DND-41 (cell line): ENCODE results near the gene PLPP6.

Experiments
- EZH2 ChIP-seq: IDR thresholded peaks from 3 replicates; pipeline ENCODE4 v1.6.1; 2012; ENCODE audit warnings: borderline replicate concordance, low read depth, mild to moderate bottlenecking, moderate library complexity, low read length, inconsistent platforms; ENCODE audit not compliant: severe bottlenecking
- TF ChIP-seq, protein P1 (sequence below): IDR thresholded peaks from 2 replicates; pipeline ENCODE4 v1.5.1; 2012; ENCODE audit warnings: borderline replicate concordance, low read length, moderate library complexity, mild to moderate bottlenecking; ENCODE audit not compliant: poor library complexity, severe bottlenecking; ENCODE audit errors: extremely low read depth

DNA sequence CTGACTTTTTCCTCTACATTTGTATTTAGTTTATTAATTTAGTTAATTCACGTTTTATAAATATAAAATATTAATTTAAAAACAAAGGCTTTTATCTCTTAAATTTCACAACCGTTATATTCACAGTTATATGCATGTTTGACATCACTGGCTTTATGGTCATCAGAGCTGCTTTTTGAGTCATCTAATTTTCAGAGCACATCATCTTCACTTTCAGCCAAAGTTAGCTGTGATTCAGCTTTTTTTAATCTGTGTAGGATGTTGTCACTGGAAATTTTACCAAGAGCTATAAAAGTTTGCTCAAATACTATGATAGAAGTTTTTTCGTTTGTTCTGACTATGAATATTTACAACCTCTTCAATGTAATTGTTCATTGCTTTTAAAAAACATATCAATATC lies 29.7 kb downstream of the PLPP6 start:
- TF ChIP-seq, protein P1, sequence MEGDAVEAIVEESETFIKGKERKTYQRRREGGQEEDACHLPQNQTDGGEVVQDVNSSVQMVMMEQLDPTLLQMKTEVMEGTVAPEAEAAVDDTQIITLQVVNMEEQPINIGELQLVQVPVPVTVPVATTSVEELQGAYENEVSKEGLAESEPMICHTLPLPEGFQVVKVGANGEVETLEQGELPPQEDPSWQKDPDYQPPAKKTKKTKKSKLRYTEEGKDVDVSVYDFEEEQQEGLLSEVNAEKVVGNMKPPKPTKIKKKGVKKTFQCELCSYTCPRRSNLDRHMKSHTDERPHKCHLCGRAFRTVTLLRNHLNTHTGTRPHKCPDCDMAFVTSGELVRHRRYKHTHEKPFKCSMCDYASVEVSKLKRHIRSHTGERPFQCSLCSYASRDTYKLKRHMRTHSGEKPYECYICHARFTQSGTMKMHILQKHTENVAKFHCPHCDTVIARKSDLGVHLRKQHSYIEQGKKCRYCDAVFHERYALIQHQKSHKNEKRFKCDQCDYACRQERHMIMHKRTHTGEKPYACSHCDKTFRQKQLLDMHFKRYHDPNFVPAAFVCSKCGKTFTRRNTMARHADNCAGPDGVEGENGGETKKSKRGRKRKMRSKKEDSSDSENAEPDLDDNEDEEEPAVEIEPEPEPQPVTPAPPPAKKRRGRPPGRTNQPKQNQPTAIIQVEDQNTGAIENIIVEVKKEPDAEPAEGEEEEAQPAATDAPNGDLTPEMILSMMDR: no peak
- no peak for TF ChIP-seq EZH2
